ENCODE data around the gene PRPF6. TPM values are rescaled to one million over a fixed set of nuclear protein-coding genes. Genes with fewer than 3 reads are reported as not detected.
A peak's percentile ranks its signal among the peaks of the same experiment; 100 is the strongest.

PRPF6 gene
- total and polyA plus RNA-seq, 2 of the 13 experiments (the other 11 are each of a cell fraction or from before 2014, with no cell fraction given), result 63.7 to 101 TPM

DNA sequence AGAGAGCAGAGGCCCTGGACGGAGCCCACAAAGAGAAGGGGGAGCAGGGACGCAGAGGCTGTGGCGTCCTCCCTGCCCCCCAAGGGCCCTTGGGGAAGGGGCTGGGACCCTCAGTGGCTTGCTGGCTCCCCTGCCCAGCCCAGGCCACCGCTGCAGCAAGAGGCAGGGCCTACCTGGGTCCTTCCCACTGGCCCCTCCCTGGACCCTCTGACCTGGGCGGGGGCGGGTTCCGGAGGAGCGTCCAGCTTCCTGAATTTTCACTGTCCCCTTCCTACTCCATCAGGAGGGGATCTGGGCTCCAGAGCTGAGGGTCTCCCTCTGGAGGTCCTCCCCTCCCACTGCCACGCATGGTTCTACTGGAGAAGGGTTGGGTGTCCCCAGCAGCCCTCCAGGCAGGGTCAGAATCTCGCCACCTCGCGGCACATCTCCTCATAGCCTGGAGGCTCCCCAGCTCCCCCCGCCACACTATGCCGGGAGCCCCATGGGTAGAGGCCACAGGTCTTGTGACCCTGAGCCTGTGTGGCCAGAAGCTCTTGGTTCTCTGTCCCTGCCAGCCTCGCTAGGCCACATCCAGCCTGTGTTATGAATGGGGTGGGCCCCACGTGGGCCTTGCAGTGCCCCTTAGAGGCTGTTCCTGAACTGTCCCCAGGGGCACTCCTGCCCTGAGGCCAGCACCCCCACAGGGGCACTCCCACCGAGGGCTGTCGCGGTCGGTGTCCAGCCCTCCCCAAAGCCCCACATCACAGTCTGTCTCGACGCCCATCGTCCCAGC lies 69.5 kb downstream of the PRPF6 start (continued):
- TF ChIP-seq, protein P1, sequence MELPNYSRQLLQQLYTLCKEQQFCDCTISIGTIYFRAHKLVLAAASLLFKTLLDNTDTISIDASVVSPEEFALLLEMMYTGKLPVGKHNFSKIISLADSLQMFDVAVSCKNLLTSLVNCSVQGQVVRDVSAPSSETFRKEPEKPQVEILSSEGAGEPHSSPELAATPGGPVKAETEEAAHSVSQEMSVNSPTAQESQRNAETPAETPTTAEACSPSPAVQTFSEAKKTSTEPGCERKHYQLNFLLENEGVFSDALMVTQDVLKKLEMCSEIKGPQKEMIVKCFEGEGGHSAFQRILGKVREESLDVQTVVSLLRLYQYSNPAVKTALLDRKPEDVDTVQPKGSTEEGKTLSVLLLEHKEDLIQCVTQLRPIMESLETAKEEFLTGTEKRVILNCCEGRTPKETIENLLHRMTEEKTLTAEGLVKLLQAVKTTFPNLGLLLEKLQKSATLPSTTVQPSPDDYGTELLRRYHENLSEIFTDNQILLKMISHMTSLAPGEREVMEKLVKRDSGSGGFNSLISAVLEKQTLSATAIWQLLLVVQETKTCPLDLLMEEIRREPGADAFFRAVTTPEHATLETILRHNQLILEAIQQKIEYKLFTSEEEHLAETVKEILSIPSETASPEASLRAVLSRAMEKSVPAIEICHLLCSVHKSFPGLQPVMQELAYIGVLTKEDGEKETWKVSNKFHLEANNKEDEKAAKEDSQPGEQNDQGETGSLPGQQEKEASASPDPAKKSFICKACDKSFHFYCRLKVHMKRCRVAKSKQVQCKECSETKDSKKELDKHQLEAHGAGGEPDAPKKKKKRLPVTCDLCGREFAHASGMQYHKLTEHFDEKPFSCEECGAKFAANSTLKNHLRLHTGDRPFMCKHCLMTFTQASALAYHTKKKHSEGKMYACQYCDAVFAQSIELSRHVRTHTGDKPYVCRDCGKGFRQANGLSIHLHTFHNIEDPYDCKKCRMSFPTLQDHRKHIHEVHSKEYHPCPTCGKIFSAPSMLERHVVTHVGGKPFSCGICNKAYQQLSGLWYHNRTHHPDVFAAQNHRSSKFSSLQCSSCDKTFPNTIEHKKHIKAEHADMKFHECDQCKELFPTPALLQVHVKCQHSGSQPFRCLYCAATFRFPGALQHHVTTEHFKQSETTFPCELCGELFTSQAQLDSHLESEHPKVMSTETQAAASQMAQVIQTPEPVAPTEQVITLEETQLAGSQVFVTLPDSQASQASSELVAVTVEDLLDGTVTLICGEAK (IDR thresholded peaks at IDR 0.05), result no peak
- TF ChIP-seq, protein P1 (CRISPR knock-in tag; IDR thresholded peaks at IDR 0.05), result no peak
- TF ChIP-seq ZNF224 (CRISPR knock-in tag; IDR thresholded peaks at IDR 0.05), result peak; percentile 27; the same call in 1 of the 2 replicates
- no peak for TF ChIP-seq CBX2 (IDR thresholded peaks at IDR 0.05; ENCODE audit: low read depth, low read length)
- no peak for TF ChIP-seq CBX2 (CRISPR knock-in tag; IDR thresholded peaks at IDR 0.05; ENCODE audit: low read depth)
- TF ChIP-seq KLF13 (CRISPR knock-in tag; IDR thresholded peaks at IDR 0.05), result no peak
- no peak for TF ChIP-seq HIVEP1 (CRISPR knock-in tag; IDR thresholded peaks at IDR 0.05)
- TF ChIP-seq, protein P2, sequence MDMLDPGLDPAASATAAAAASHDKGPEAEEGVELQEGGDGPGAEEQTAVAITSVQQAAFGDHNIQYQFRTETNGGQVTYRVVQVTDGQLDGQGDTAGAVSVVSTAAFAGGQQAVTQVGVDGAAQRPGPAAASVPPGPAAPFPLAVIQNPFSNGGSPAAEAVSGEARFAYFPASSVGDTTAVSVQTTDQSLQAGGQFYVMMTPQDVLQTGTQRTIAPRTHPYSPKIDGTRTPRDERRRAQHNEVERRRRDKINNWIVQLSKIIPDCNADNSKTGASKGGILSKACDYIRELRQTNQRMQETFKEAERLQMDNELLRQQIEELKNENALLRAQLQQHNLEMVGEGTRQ (IDR thresholded peaks at IDR 0.05; ENCODE audit: low read depth, low read length), result peak; percentile 27; the same call in 1 of the 2 replicates
- TF ChIP-seq, protein P2 (CRISPR knock-in tag; IDR thresholded peaks at IDR 0.05; ENCODE audit: borderline replicate concordance), result no peak
- TF ChIP-seq HDAC1 (CRISPR knock-in tag; IDR thresholded peaks at IDR 0.05), result no peak; the same call in 1 of the 2 replicates
- no peak; the same call in 1 of the 2 replicates for TF ChIP-seq CHD2 (IDR thresholded peaks at IDR 0.05; ENCODE audit: low read depth, low read length)
- 0 out of 4 replicates have a peak, but pooled peaks of 1 of the 2 experiments have one; percentile 14 for TF ChIP-seq EP300 (IDR thresholded peaks at IDR 0.05; ENCODE audit: low read depth in 2 of 2, low read length in 2 of 2)
- no peak for TF ChIP-seq EP300 (CRISPR knock-in tag; IDR thresholded peaks at IDR 0.05; ENCODE audit: borderline replicate concordance)
- TF ChIP-seq MIER3 (CRISPR knock-in tag; IDR thresholded peaks at IDR 0.05; ENCODE audit: borderline replicate concordance), result peak; percentile 56; the same call in 1 of the 2 replicates
- TF ChIP-seq, protein P3, sequence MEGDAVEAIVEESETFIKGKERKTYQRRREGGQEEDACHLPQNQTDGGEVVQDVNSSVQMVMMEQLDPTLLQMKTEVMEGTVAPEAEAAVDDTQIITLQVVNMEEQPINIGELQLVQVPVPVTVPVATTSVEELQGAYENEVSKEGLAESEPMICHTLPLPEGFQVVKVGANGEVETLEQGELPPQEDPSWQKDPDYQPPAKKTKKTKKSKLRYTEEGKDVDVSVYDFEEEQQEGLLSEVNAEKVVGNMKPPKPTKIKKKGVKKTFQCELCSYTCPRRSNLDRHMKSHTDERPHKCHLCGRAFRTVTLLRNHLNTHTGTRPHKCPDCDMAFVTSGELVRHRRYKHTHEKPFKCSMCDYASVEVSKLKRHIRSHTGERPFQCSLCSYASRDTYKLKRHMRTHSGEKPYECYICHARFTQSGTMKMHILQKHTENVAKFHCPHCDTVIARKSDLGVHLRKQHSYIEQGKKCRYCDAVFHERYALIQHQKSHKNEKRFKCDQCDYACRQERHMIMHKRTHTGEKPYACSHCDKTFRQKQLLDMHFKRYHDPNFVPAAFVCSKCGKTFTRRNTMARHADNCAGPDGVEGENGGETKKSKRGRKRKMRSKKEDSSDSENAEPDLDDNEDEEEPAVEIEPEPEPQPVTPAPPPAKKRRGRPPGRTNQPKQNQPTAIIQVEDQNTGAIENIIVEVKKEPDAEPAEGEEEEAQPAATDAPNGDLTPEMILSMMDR (CRISPR knock-in tag; IDR thresholded peaks at IDR 0.05), result peak; percentile 83

Data from HepG2 (cell line).